Endothelial cell of umbilical vein (primary cell): ENCODE results near the gene ACSS1. TPM values are rescaled to one million over a fixed set of nuclear protein-coding genes. Genes with fewer than 3 reads are reported as not detected.

Source experiments
- BruUV-seq: library from RNA; stranded (reverse); fragments of 400-500 nt; replicated peaks from 2 replicates; lab custom pipeline; 2021; lab: Mats Ljungman, UMichigan
- CTCF ChIA-PET: fragments of 300-600, 350-600 bp; sonication (Branson Sonifier 250); formaldehyde crosslinking; loops from one replicate; lab custom pipeline; 2021; ENCODE audit warnings: antibody characterized with exemption, inconsistent platforms; lab: Charles Lee
- POLR2A ChIA-PET: fragments of 300-600, 350-600 bp; sonication (Branson Sonifier 250); formaldehyde crosslinking; loops from one replicate; lab custom pipeline; 2021; ENCODE audit warnings: antibody characterized with exemption, inconsistent platforms; lab: Charles Lee
- DNase-seq: peaks from one replicate; pipeline ENCODE4 v3.0.0-alpha.2; 2011; ENCODE audit warnings: low read depth, low spot score
- FAIRE-seq: peaks from 2 replicates; lab custom pipeline; 2011; peaks lifted over from hg19 to GRCh38; lab: Jason Lieb, UNC
- H2AFZ ChIP-seq: 2 replicates; pipeline ENCODE4 v1.6.0; 2012; ENCODE audit warnings: low read depth, low read length, control low read depth, inconsistent platforms
- H3K27ac ChIP-seq: 2 replicates; pipeline ENCODE4 v1.5.1; 2011; ENCODE audit warnings: low read depth, mild to moderate bottlenecking, control low read depth, low read length, moderate library complexity; ENCODE audit not compliant: insufficient read depth
- H3K27me3 ChIP-seq, 2 experiments: 2 replicates each; pipeline versions ENCODE4 v1.6.0 to v1.6.1; 2011; ENCODE audit warnings: low read length in 2 of 2, mixed read lengths in 1 of 2; ENCODE audit not compliant: control insufficient read depth in 2 of 2, insufficient read depth in 2 of 2
- H3K36me3 ChIP-seq, 2 experiments: 2 replicates in 1 of 2; 3 replicates in 1 of 2; pipeline ENCODE4 v1.5.1; 2011; ENCODE audit warnings: low read length in 2 of 2, mild to moderate bottlenecking in 1 of 2, moderate library complexity in 1 of 2; ENCODE audit not compliant: control insufficient read depth in 2 of 2, insufficient read depth in 2 of 2; ENCODE audit errors: extremely low read depth in 1 of 2
- H3K4me1 ChIP-seq: 3 replicates; pipeline ENCODE4 v1.5.1; 2011; ENCODE audit warnings: mild to moderate bottlenecking, low read length; ENCODE audit not compliant: control insufficient read depth, insufficient read depth; ENCODE audit errors: extremely low read depth
- H3K4me2 ChIP-seq: 2 replicates; pipeline ENCODE4 v1.6.1; 2011; ENCODE audit warnings: low read length, control low read depth, mixed read lengths; ENCODE audit not compliant: insufficient read depth
- H3K4me3 ChIP-seq, 3 experiments: fragments of 200-600 bp in 1 of 3; sonication (generic), shearing (Covaris generic) in 1 of 3; replicated peaks in 1 of 3; 2 replicates each; pipeline ENCODE4 v1.5.1; 2011 to 2016; ENCODE audit warnings: control low read depth in 3 of 3, low read length in 3 of 3, mild to moderate bottlenecking in 2 of 3, inconsistent platforms in 1 of 3, low read depth in 1 of 3, moderate library complexity in 1 of 3; ENCODE audit not compliant: insufficient read depth in 1 of 3
- H3K79me2 ChIP-seq: 2 replicates; pipeline ENCODE4 v1.6.0; 2012; ENCODE audit warnings: low read length, inconsistent platforms; ENCODE audit not compliant: control insufficient read depth, insufficient read depth
- H3K9ac ChIP-seq: replicated peaks from 2 replicates; pipeline ENCODE3; 2011; ENCODE audit warnings: low read length, control low read depth; ENCODE audit not compliant: insufficient read depth; ENCODE audit errors: extremely low read depth
- H3K9me1 ChIP-seq: replicated peaks from 3 replicates; pipeline ENCODE4 v1.6.0; 2011; ENCODE audit warnings: mild to moderate bottlenecking, low read length; ENCODE audit not compliant: control insufficient read depth, insufficient read depth; ENCODE audit errors: extremely low read depth
- H3K9me3 ChIP-seq: replicated peaks from 2 replicates; pipeline ENCODE4 v1.5.1; 2012; ENCODE audit warnings: low read length, inconsistent platforms; ENCODE audit not compliant: control insufficient read depth, insufficient read depth
- H4K20me1 ChIP-seq: replicated peaks from 2 replicates; pipeline ENCODE3; 2011; ENCODE audit warnings: mild to moderate bottlenecking, low read length; ENCODE audit not compliant: control insufficient read depth, insufficient read depth; ENCODE audit errors: extremely low read depth
- CTCF ChIP-seq, 2 donors: IDR thresholded peaks; 1 replicate in 1 of 2; 2 replicates in 1 of 2; pipeline ENCODE4 v1.5.1; 2011; ENCODE audit warnings: low read length in 2 of 2, mild to moderate bottlenecking in 2 of 2, moderate library complexity in 2 of 2, control low read depth in 1 of 2, inconsistent platforms in 1 of 2, low read depth in 1 of 2; ENCODE audit not compliant: insufficient read depth in 1 of 2; ENCODE audit errors: extremely low read depth in 1 of 2
- EZH2 ChIP-seq: IDR thresholded peaks from 2 replicates; pipeline ENCODE4 v1.6.1; 2012; ENCODE audit warnings: borderline replicate concordance, low read depth, mild to moderate bottlenecking, moderate library complexity, low read length, inconsistent platforms; ENCODE audit not compliant: severe bottlenecking
- GATA2 ChIP-seq: IDR thresholded peaks from 2 replicates; pipeline ENCODE4 v1.7.0; 2011; ENCODE audit warnings: low read depth, mild to moderate bottlenecking, moderate library complexity, mixed read lengths, low read length; ENCODE audit not compliant: insufficient read length, insufficient read depth
- JUN ChIP-seq: IDR thresholded peaks from 2 replicates; pipeline ENCODE4 v1.6.1; 2011; ENCODE audit warnings: borderline replicate concordance, low read depth; ENCODE audit not compliant: insufficient read length, insufficient read depth
- MAX ChIP-seq: IDR thresholded peaks from 2 replicates; pipeline ENCODE4 v1.6.1; 2011; ENCODE audit not compliant: insufficient read depth, insufficient read length
- MYC ChIP-seq: IDR thresholded peaks from one replicate; pipeline ENCODE4 v1.6.1; 2011; ENCODE audit warnings: mild to moderate bottlenecking, low read depth, low read length
- POLR2A ChIP-seq: IDR thresholded peaks from 2 replicates; pipeline ENCODE4 v1.6.1; 2012; ENCODE audit warnings: low read depth, mild to moderate bottlenecking, control low read depth, low read length
- POLR2AphosphoS5 ChIP-seq: IDR thresholded peaks from 2 replicates; pipeline ENCODE4 v1.6.1; 2012; ENCODE audit warnings: low read depth, mild to moderate bottlenecking, control low read depth, low read length, moderate library complexity; ENCODE audit not compliant: insufficient read depth
- dilution Hi-C: fragments of 300-500 bp; cut with MboI; formaldehyde crosslinking; loops from one replicate; pipeline ENCODE4 v1.15.0; 2019; ENCODE audit warnings: low sequenced_read_pairs; ENCODE audit not compliant: extremely low pct_ligation_motif_present
- intact Hi-C: fragments of 100-400 bp; cut with micrococcal nuclease; formaldehyde crosslinking; loops from one replicate; pipeline ENCODE4 v1.10.0; 2022
- polyA plus RNA-seq, 4 experiments: library from polyadenylated mRNA; depleted of rRNA in 3 of 4; stranded (reverse) in 3 of 4; unstranded in 1 of 4; fragments of >200 nt; gene quantifications; 2 replicates each; pipeline versions ENCODE4 v1.2.1 to v1.2.3, GENCODE V29; 2011 to 2012; ENCODE audit warnings: missing spikeins in 1 of 4
- total RNA-seq: library from RNA; stranded (reverse); gene quantifications from 2 replicates; pipeline ENCODE4 v1.2.3, GENCODE V29; 2021

The ACSS1 gene
- total and polyA plus RNA-seq, 2 donors (not counting 3 experiments of a cell fraction or from before 2014, with no cell fraction given): 6.2 to 17.9 TPM

GRCh38 chr20:25025091-25025861 is 32.7 kb downstream of the ACSS1 start:
- H3K9me1 ChIP-seq: no peaks in the 10 kb centered on the region
- no peak for FAIRE-seq
- intact Hi-C loops: no loop called here
- dilution Hi-C loops: no loop called here
- H3K27ac ChIP-seq: no peak overlapping the region
- no peaks in the 10 kb centered on the region for H3K9me3 ChIP-seq
- H3K9ac ChIP-seq: no peak overlapping the region
- no peaks in the 10 kb centered on the region for H3K36me3 ChIP-seq
- no peak for DNase-seq
- no peak for TF ChIP-seq POLR2A
- TF ChIP-seq CTCF (IDR thresholded peaks at IDR 0.05; ENCODE audit: extremely low read depth in 1 of 2, insufficient read depth in 1 of 2, low read depth in 1 of 2, low read length in 2 of 2): no peak
- no peak for TF ChIP-seq GATA2
- no peak for TF ChIP-seq JUN
- TF ChIP-seq POLR2AphosphoS5: no peak
- no peak for TF ChIP-seq EZH2
- TF ChIP-seq MAX: no peak
- TF ChIP-seq MYC: no peak
- no peak overlapping the region for H3K4me3 ChIP-seq
- ChIA-PET POLR2A (no interaction called here), CTCF (no interaction called here)
- no TSS peak for BruUV-seq
- H3K27me3 ChIP-seq: no peaks in the 10 kb centered on the region
- H3K4me2 ChIP-seq: no peak overlapping the region
- H3K4me1 ChIP-seq: no peaks in the 10 kb centered on the region
- H3K79me2 ChIP-seq: no peaks in the 10 kb centered on the region
- no peaks in the 10 kb centered on the region for H4K20me1 ChIP-seq
- H2AFZ ChIP-seq: no peak overlapping the region
